Activated CD4-positive, alpha-beta T cell treated with anti-CD3 and anti-CD28 coated beads, Interleukin-2, amount 10 ng/mL, durations not matched to agents 24 days and 14 days (primary cell): Measurements from ENCODE around the gene TRRAP. TPM values are rescaled to one million over a fixed set of nuclear protein-coding genes. Genes with fewer than 3 reads are reported as not detected.

Experiments
- DNase-seq: peaks from one replicate; pipeline ENCODE4 v3.0.0; 2022
- H3K27ac Mint-ChIP-seq: one replicate; pipeline ENCODE4 v1.8.0; 2022; ENCODE audit warnings: mild to moderate bottlenecking, mixed read lengths
- H3K27me3 Mint-ChIP-seq: one replicate; pipeline ENCODE4 v1.8.0; 2022; ENCODE audit warnings: mixed read lengths
- H3K36me3 Mint-ChIP-seq: one replicate; pipeline ENCODE4 v1.8.0; 2022; ENCODE audit warnings: low read depth, mild to moderate bottlenecking, mixed read lengths
- H3K4me1 Mint-ChIP-seq: one replicate; pipeline ENCODE4 v1.8.0; 2021; ENCODE audit warnings: mixed read lengths
- H3K4me3 Mint-ChIP-seq: one replicate; pipeline ENCODE4 v1.8.0; 2022; ENCODE audit warnings: mild to moderate bottlenecking, moderate library complexity, mixed read lengths
- H3K9me3 Mint-ChIP-seq: one replicate; pipeline ENCODE4 v1.8.0; 2021; ENCODE audit warnings: mixed read lengths
- intact Hi-C: fragments of 100-400 bp; cut with micrococcal nuclease; formaldehyde crosslinking; loops from one replicate; pipeline ENCODE4 v1.15.1; 2023
- total RNA-seq: library from RNA; stranded (reverse); gene quantifications from 2 replicates; pipeline ENCODE4 v1.2.3, GENCODE V29; 2022

The TRRAP gene
- total RNA-seq, 1 donor from 2014 or later, result 65.1 TPM

DNA sequence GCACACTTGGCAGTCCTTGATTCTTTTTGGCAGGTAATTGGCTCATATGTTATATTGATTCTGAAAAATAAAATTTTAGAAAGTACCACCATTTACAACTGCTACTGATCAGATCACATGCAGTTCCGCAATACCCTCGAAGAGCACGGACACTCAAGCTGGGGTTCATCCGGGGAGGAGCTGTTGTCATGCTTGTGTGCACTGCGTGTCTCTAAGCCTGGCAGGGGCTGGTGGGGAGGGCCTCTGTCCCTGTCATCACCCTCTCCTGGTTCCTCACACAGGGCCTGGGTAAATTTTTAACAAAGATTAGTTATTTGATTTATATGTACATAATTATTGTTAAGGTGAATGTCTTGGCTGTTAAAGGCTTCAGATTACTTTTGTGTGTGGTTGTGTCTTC is 45.2 kb downstream of the TRRAP start:
- Mint-ChIP-seq H3K4me1 (no peaks in the 10 kb centered on the region), H3K4me3 (no peak overlapping the region), H3K27me3 (no peaks in the 10 kb centered on the region), H3K9me3 (no peaks in the 10 kb centered on the region), H3K27ac (no peak overlapping the region), H3K36me3 (peaks cover 67% of the 10 kb centered on the region)
- intact Hi-C loops, result no loop called here
- no peak for DNase-seq

DNA sequence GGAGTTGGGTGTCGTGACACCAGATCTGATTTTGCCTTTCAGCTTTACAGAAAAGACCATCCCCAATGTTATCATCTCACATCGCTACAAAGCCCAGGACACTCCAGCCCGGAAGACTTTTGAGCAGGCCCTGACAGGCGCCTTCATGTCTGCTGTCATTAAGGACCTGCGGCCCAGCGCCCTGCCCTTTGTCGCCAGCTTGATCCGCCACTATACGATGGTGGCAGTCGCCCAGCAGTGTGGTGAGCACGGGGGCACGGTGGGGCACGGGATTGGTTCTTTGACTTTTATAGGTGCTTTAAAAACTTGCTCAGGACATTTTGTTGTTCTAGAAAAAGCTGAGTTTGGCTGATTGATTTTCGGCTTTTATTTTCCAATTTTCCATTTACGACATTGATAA is 48.8 kb downstream of the TRRAP start:
- no peak overlapping the region for H3K4me3 Mint-ChIP-seq
- peaks cover 71% of the 10 kb centered on the region for H3K36me3 Mint-ChIP-seq
- no peak for DNase-seq
- H3K27ac Mint-ChIP-seq, result no peak overlapping the region
- no peaks in the 10 kb centered on the region for H3K9me3 Mint-ChIP-seq
- peaks cover 3% of the 10 kb centered on the region for H3K4me1 Mint-ChIP-seq
- no peaks in the 10 kb centered on the region for H3K27me3 Mint-ChIP-seq
- intact Hi-C loops, result no loop called here

DNA sequence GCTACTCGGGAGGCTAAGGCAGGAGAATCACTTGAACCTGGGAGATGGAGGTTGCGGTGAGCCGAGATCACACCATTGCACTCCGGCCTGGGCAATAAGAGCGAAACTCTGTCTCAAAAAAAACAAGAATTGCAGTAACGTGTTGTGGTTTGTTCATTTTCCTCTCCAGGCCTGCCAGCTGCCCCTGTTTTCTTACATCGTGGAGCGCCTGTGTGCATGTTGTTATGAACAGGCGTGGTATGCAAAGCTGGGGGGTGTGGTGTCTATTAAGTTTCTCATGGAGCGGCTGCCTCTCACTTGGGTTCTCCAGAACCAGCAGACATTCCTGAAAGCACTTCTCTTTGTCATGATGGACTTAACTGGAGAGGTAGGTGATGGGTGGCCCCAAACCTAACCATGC is 52.1 kb downstream of the TRRAP start:
- H3K36me3 Mint-ChIP-seq, result peaks cover 66% of the 10 kb centered on the region
- intact Hi-C loops, result no loop called here

DNA sequence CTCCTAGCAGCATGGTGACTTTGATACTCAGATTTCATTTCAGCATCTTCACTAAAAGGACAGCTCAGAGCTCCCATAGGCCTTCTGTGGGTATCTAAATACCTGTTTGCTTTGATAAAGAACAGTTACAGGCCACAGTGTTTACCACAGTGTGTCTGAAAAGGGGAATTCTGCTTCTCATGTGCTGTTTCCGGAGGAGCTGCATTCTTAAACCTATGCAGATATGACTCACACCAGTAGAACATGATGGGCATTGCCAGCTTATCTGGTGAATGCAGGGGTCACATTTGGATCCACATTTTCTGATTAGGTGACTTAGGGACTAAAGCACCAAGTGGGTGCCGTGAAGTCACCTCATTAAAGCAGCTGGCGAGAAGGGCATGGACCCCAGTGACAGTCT is 52.6 kb downstream of the TRRAP start:
- intact Hi-C loops, result no loop called here
- Mint-ChIP-seq H3K9me3 (no peaks in the 10 kb centered on the region), H3K27ac (peak overlapping the region; percentile 62), H3K36me3 (peaks cover 66% of the 10 kb centered on the region), H3K4me1 (peaks cover 5% of the 10 kb centered on the region), H3K4me3 (peak overlapping the region; percentile 19), H3K27me3 (no peaks in the 10 kb centered on the region)
- DNase-seq, result peak; percentile 63

More for the DNA sequence above, 52.1 kb downstream of the TRRAP start:
- H3K9me3 Mint-ChIP-seq, result no peaks in the 10 kb centered on the region
- H3K27ac Mint-ChIP-seq, result no peak overlapping the region
- DNase-seq, result no peak
- no peaks in the 10 kb centered on the region for H3K27me3 Mint-ChIP-seq
- no peak overlapping the region for H3K4me3 Mint-ChIP-seq
- peaks cover 5% of the 10 kb centered on the region for H3K4me1 Mint-ChIP-seq

DNA sequence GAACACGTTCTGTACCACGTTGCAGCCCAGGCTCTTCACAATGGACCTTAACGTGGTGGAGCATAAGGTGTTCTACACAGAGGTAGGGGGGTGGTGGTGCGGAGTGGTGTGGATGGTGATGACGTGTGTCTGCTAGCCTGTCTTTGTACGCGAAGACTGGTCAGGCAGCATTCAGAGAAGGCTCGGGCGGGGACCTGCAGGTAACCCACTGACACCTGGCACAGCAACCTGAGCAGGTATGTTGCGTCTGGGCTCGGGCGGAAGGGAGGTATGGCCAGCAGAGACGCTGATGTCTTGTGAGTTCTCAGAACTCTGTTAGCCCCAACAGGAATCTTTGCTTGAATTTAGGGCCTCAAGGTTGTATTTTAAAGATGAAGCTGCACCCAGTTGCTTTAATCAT is 55.0 kb downstream of the TRRAP start:
- Mint-ChIP-seq H3K36me3 (peaks cover 57% of the 10 kb centered on the region), H3K4me3 (no peak overlapping the region), H3K9me3 (no peaks in the 10 kb centered on the region), H3K27ac (no peak overlapping the region), H3K27me3 (no peaks in the 10 kb centered on the region), H3K4me1 (peaks cover 5% of the 10 kb centered on the region)
- intact Hi-C loops, result no loop called here
- no peak for DNase-seq

DNA sequence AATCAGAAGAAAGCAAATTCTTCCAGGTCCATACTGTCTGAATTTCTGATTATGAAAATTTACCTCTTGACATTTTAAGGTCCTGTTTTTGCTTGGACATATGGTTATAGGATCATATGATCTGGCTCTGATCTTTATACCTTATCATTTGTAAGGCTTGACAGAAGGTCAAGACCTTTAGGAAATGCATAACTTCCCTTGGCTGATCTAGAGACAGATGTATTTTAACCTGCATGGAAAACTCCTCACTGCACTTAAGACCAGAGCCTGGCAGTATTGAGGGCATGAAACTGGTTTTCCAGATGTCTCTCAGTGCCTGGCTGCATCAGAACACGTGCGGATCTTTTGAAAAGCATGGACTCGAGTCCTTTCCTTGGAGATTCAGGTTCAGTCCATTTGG is 55.9 kb downstream of the TRRAP start:
- no peak overlapping the region for H3K27ac Mint-ChIP-seq
- no peak for DNase-seq
- no peaks in the 10 kb centered on the region for H3K27me3 Mint-ChIP-seq
- no peaks in the 10 kb centered on the region for H3K9me3 Mint-ChIP-seq
- H3K4me1 Mint-ChIP-seq, result peaks cover 5% of the 10 kb centered on the region
- no peak overlapping the region for H3K4me3 Mint-ChIP-seq
- peaks cover 61% of the 10 kb centered on the region for H3K36me3 Mint-ChIP-seq
- intact Hi-C loops, result no loop called here

DNA sequence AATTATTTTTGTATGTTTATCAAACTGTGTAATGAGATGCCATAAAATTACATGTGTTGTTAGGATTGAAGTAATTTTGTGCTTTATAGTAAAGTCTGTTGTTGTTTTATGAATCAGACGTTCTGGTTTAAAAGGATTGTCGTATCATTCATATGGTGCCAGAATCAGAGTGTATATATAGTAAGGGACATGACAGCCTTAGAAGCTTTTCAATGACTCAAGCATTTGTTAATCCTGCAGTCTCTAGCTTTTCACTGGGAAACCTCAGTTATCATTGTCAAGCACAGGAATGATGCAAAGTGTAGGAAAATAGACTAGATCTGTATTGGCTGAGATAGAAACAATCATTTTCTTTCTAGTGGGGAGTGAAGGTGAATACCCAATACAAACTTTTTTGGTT is 57.5 kb downstream of the TRRAP start:
- DNase-seq, result no peak
- intact Hi-C loops, result no loop called here
- Mint-ChIP-seq H3K4me1 (peaks cover 5% of the 10 kb centered on the region), H3K27ac (peak overlapping the region; percentile 0), H3K36me3 (peaks cover 55% of the 10 kb centered on the region), H3K4me3 (no peak overlapping the region), H3K27me3 (no peaks in the 10 kb centered on the region), H3K9me3 (no peaks in the 10 kb centered on the region)

GRCh38 chr7:98943336-98943735 is 65.0 kb downstream of the TRRAP start:
- no peaks in the 10 kb centered on the region for H3K27me3 Mint-ChIP-seq
- no peak overlapping the region for H3K4me3 Mint-ChIP-seq
- H3K4me1 Mint-ChIP-seq, result no peaks in the 10 kb centered on the region
- intact Hi-C loops, result no loop called here
- no peak overlapping the region for H3K27ac Mint-ChIP-seq
- H3K36me3 Mint-ChIP-seq, result peaks cover 53% of the 10 kb centered on the region
- DNase-seq, result no peak
- no peaks in the 10 kb centered on the region for H3K9me3 Mint-ChIP-seq

GRCh38 chr7:98944386-98944785 is 66.1 kb downstream of the TRRAP start:
- Mint-ChIP-seq H3K4me1 (no peaks in the 10 kb centered on the region), H3K36me3 (peaks cover 52% of the 10 kb centered on the region), H3K27me3 (no peaks in the 10 kb centered on the region), H3K27ac (no peak overlapping the region), H3K4me3 (no peak overlapping the region), H3K9me3 (no peaks in the 10 kb centered on the region)
- DNase-seq, result no peak
- intact Hi-C loops, result no loop called here

DNA sequence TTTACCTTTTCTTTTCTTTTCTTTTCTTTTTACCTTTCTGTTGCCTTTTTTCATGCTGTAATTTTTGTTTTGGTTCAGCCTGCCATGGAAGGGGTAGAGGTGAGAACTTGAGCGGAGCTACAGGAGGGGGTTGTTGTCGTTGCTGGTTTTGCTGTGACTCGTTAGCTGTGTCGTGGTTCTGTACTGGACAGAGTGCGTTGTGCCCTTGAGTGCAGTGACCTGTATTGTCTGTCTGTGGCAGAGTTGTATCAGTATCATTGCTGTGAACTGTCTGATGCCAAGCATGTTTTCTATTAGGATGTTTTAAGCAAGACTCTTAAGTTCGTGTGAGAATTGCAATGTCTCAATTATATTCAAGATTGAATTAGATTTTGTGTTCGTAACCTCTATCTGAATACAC is 67.5 kb downstream of the TRRAP start:
- no peaks in the 10 kb centered on the region for H3K9me3 Mint-ChIP-seq
- DNase-seq, result no peak
- peaks cover 63% of the 10 kb centered on the region for H3K36me3 Mint-ChIP-seq
- intact Hi-C loops, result no loop called here
- no peaks in the 10 kb centered on the region for H3K4me1 Mint-ChIP-seq
- H3K27me3 Mint-ChIP-seq, result no peaks in the 10 kb centered on the region
- no peak overlapping the region for H3K27ac Mint-ChIP-seq
- no peak overlapping the region for H3K4me3 Mint-ChIP-seq

- intact Hi-C loops, result no loop called here
- H3K4me3 Mint-ChIP-seq, result no peak overlapping the region
- H3K9me3 Mint-ChIP-seq, result no peaks in the 10 kb centered on the region
- H3K36me3 Mint-ChIP-seq, result peaks cover 62% of the 10 kb centered on the region
- H3K27ac Mint-ChIP-seq, result no peak overlapping the region
- no peak for DNase-seq
- H3K27me3 Mint-ChIP-seq, result no peaks in the 10 kb centered on the region
- H3K4me1 Mint-ChIP-seq, result no peaks in the 10 kb centered on the region
Measured at GRCh38 chr7:98946389-98946788, 68.1 kb downstream of the TRRAP start.

- Mint-ChIP-seq H3K9me3 (no peaks in the 10 kb centered on the region), H3K4me1 (no peaks in the 10 kb centered on the region), H3K36me3 (peaks cover 72% of the 10 kb centered on the region), H3K27ac (no peak overlapping the region), H3K27me3 (no peaks in the 10 kb centered on the region), H3K4me3 (no peak overlapping the region)
- intact Hi-C loops, result no loop called here
- DNase-seq, result no peak
Measured at GRCh38 chr7:98949336-98950044, 71.2 kb downstream of the TRRAP start.

DNA sequence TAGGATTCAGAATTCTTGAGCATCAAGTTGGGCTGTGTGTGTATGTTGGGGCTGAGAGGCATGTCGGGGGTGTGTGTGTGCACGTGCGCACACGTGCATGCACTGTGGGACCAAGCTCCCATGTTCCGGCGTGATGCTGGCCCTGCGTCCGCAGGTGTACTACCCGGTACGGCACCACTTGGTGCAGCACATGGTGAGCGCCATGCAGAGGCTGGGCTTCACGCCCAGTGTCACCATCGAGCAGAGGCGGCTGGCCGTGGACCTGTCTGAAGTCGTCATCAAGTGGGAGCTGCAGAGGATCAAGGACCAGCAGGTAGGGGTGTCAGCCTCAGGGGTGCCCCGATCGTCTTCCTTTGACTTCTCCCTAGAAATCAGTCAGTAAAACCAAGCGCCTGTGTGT is 77.7 kb downstream of the TRRAP start:
- Mint-ChIP-seq H3K4me1 (no peaks in the 10 kb centered on the region), H3K27ac (no peak overlapping the region)

DNA sequence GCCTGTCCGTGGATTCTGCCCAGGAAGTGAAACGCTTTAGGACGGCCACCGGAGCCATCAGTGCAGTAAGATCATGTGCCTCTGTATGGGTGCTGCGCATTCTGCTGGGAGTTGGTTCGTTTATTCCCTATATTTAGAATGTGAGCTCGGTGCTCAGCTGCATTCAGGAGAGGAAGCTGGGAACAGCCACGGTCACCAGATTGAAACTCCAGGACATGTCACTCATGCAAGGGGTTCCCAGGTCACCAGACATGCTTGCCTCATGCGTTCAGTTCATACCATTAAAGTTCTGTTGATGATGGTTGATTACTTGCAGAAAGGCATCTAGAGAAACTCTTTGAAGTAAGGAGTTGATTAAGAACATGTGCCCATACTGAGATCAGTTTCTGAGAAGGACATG is 78.1 kb downstream of the TRRAP start:
- H3K27ac Mint-ChIP-seq, result no peak overlapping the region
- no peak for DNase-seq
- peaks cover 72% of the 10 kb centered on the region for H3K36me3 Mint-ChIP-seq
- H3K4me1 Mint-ChIP-seq, result no peaks in the 10 kb centered on the region
- H3K4me3 Mint-ChIP-seq, result no peak overlapping the region
- no peaks in the 10 kb centered on the region for H3K9me3 Mint-ChIP-seq
- no peaks in the 10 kb centered on the region for H3K27me3 Mint-ChIP-seq
- intact Hi-C loops, result no loop called here

More for the DNA sequence above, 77.7 kb downstream of the TRRAP start:
- peaks cover 72% of the 10 kb centered on the region for H3K36me3 Mint-ChIP-seq
- H3K9me3 Mint-ChIP-seq, result no peaks in the 10 kb centered on the region
- no peak overlapping the region for H3K4me3 Mint-ChIP-seq
- H3K27me3 Mint-ChIP-seq, result no peaks in the 10 kb centered on the region
- DNase-seq, result no peak
- intact Hi-C loops, result no loop called here

GRCh38 chr7:98956937-98957336 is 78.6 kb downstream of the TRRAP start:
- no peak overlapping the region for H3K27ac Mint-ChIP-seq
- H3K36me3 Mint-ChIP-seq, result peaks cover 69% of the 10 kb centered on the region
- intact Hi-C loops, result no loop called here
- H3K4me3 Mint-ChIP-seq, result no peak overlapping the region
- no peaks in the 10 kb centered on the region for H3K4me1 Mint-ChIP-seq
- DNase-seq, result no peak
- no peaks in the 10 kb centered on the region for H3K27me3 Mint-ChIP-seq
- no peaks in the 10 kb centered on the region for H3K9me3 Mint-ChIP-seq
